Measurements from ENCODE around the gene TEX19.
"Not testable (repeated sequence)": the region's sequence is repeated elsewhere in the genome, so short reads cannot be mapped to it uniquely, and the experiment has no call there.

TEX19 gene

GRCh38 chr17:82351713-82352488, 7.1 kb upstream of the TEX19 start:
- Mint-ChIP-seq H3K4me1 (peaks cover 11 to 14% of the 10 kb centered on the region in 2 donors), H3K9me3 (no peaks in the 10 kb centered on the region), H3K36me3 (no peaks in the 10 kb centered on the region), H3K4me3 (no peak overlapping the region), H3K27ac (no peak overlapping the region), H3K27me3 (peaks cover 34 to 52% of the 10 kb centered on the region in 2 donors)
- ATAC-seq (replicated peaks) (peak; percentile 90 to 91), DNase-seq (peak; percentile 64)

- ATAC-seq (replicated peaks) (no peak), DNase-seq (no peak)
- H3K36me3 Mint-ChIP-seq = peaks cover 0 to under 1% of the 10 kb centered on the region in 2 donors
- H3K27me3 Mint-ChIP-seq = peaks cover 37 to 51% of the 10 kb centered on the region in 2 donors
- no peak overlapping the region for H3K4me3 Mint-ChIP-seq
- peaks cover 14 to 19% of the 10 kb centered on the region in 2 donors for H3K4me1 Mint-ChIP-seq
- no peak overlapping the region for H3K27ac Mint-ChIP-seq
- H3K9me3 Mint-ChIP-seq = no peaks in the 10 kb centered on the region
Observed at GRCh38 chr17:82353484-82353883, 5.6 kb upstream of the TEX19 start.

GRCh38 chr17:82354804-82355308, 4.2 kb upstream of the TEX19 start:
- Mint-ChIP-seq H3K36me3 (peaks cover 0 to 3% of the 10 kb centered on the region in 2 donors), H3K27me3 (peaks cover 29 to 42% of the 10 kb centered on the region in 2 donors)

GRCh38 chr17:82355770-82356427, 3.1 kb upstream of the TEX19 start:
- Mint-ChIP-seq H3K27ac (no peak overlapping the region), H3K4me1 (peaks cover 16 to 22% of the 10 kb centered on the region in 2 donors), H3K4me3 (no peak overlapping the region), H3K27me3 (peaks cover 29 to 42% of the 10 kb centered on the region in 2 donors), H3K9me3 (no peaks in the 10 kb centered on the region), H3K36me3 (peaks cover 0 to 3% of the 10 kb centered on the region in 2 donors)
- DNase-seq (no peak), ATAC-seq (replicated peaks) (no peak)

More at GRCh38 chr17:82354804-82355308, 4.2 kb upstream of the TEX19 start:
- ATAC-seq (replicated peaks) = no peak
- Mint-ChIP-seq H3K4me1 (peaks cover 16 to 22% of the 10 kb centered on the region in 2 donors), H3K27ac (no peak overlapping the region), H3K9me3 (no peaks in the 10 kb centered on the region), H3K4me3 (no peak overlapping the region)
- DNase-seq = no peak

GRCh38 chr17:82356845-82357355, 2.1 kb upstream of the TEX19 start:
- peaks cover 0 to 3% of the 10 kb centered on the region in 2 donors for H3K36me3 Mint-ChIP-seq
- ATAC-seq (replicated peaks) (no peak), DNase-seq (no peak)
- no peak overlapping the region for H3K4me3 Mint-ChIP-seq
- H3K9me3 Mint-ChIP-seq = no peaks in the 10 kb centered on the region
- no peak overlapping the region for H3K27ac Mint-ChIP-seq
- H3K4me1 Mint-ChIP-seq = peaks cover 9 to 13% of the 10 kb centered on the region in 2 donors
- peaks cover 30 to 37% of the 10 kb centered on the region in 2 donors for H3K27me3 Mint-ChIP-seq

- DNase-seq (no peak), ATAC-seq (replicated peaks) (no peak)
- no peak overlapping the region for H3K4me3 Mint-ChIP-seq
- H3K27ac Mint-ChIP-seq = no peak overlapping the region
- peaks cover 0 to 3% of the 10 kb centered on the region in 2 donors for H3K36me3 Mint-ChIP-seq
- no peaks in the 10 kb centered on the region for H3K9me3 Mint-ChIP-seq
- H3K4me1 Mint-ChIP-seq = peaks cover 6 to 9% of the 10 kb centered on the region in 2 donors
- H3K27me3 Mint-ChIP-seq = peaks cover 31 to 34% of the 10 kb centered on the region in 2 donors
Observed at GRCh38 chr17:82357394-82357793, 1.7 kb upstream of the TEX19 start.

- not testable (repeated sequence) for ATAC-seq (replicated peaks); H3K4me3 Mint-ChIP-seq; DNase-seq; H3K4me1 Mint-ChIP-seq; H3K27ac Mint-ChIP-seq; H3K36me3 Mint-ChIP-seq; H3K9me3 Mint-ChIP-seq
- peaks cover 31 to 34% of the 10 kb centered on the region in 2 donors for H3K27me3 Mint-ChIP-seq
Observed at GRCh38 chr17:82359451-82360074, 516 bp downstream of the TEX19 start.

- peaks cover 6 to 9% of the 10 kb centered on the region in 2 donors for H3K4me1 Mint-ChIP-seq
- no peak for ATAC-seq (replicated peaks)
- peaks cover 21% of the 10 kb centered on the region in 2 donors for H3K27me3 Mint-ChIP-seq
- peak overlapping the region; percentile 37 for H3K27ac Mint-ChIP-seq
- DNase-seq = no peak
- H3K9me3 Mint-ChIP-seq = no peaks in the 10 kb centered on the region
- no peak overlapping the region for H3K4me3 Mint-ChIP-seq
- H3K36me3 Mint-ChIP-seq = peaks cover 0 to 3% of the 10 kb centered on the region in 2 donors
Observed at GRCh38 chr17:82361885-82362633, 3.0 kb downstream of the TEX19 start.

GRCh38 chr17:82365606-82366295, 6.7 kb downstream of the TEX19 start:
- Mint-ChIP-seq H3K27me3 (peaks cover 19 to 27% of the 10 kb centered on the region in 2 donors), H3K4me1 (peaks cover 4 to 5% of the 10 kb centered on the region in 2 donors), H3K36me3 (no peaks in the 10 kb centered on the region), H3K9me3 (no peaks in the 10 kb centered on the region), H3K27ac (no peak overlapping the region), H3K4me3 (no peak overlapping the region)
- DNase-seq (no peak), ATAC-seq (replicated peaks) (no peak)

GRCh38 chr17:82366749-82367148, 7.7 kb downstream of the TEX19 start:
- Mint-ChIP-seq H3K4me3 (no peak overlapping the region), H3K27ac (no peak overlapping the region), H3K9me3 (no peaks in the 10 kb centered on the region), H3K4me1 (peaks cover 9 to 10% of the 10 kb centered on the region in 2 donors), H3K27me3 (peaks cover 20 to 30% of the 10 kb centered on the region in 2 donors), H3K36me3 (no peaks in the 10 kb centered on the region)
- DNase-seq (no peak), ATAC-seq (replicated peaks) (no peak)

- Mint-ChIP-seq H3K4me1 (peaks cover 14 to 19% of the 10 kb centered on the region in 2 donors), H3K4me3 (no peak overlapping the region), H3K27ac (no peak overlapping the region), H3K27me3 (peaks cover 24 to 34% of the 10 kb centered on the region in 2 donors), H3K36me3 (no peaks in the 10 kb centered on the region), H3K9me3 (no peaks in the 10 kb centered on the region)
- no peak for ATAC-seq (replicated peaks)
- no peak for DNase-seq
Observed at GRCh38 chr17:82367724-82368524, 8.9 kb downstream of the TEX19 start.

- Mint-ChIP-seq H3K36me3 (no peaks in the 10 kb centered on the region), H3K27me3 (peaks cover 20 to 43% of the 10 kb centered on the region in 2 donors), H3K9me3 (no peaks in the 10 kb centered on the region), H3K4me1 (peaks cover 16 to 26% of the 10 kb centered on the region in 2 donors), H3K4me3 (no peak overlapping the region), H3K27ac (no peak overlapping the region)
- no peak for DNase-seq
- no peak for ATAC-seq (replicated peaks)
Observed at GRCh38 chr17:82369211-82369610, 10.2 kb downstream of the TEX19 start.
